M059J (cell line): ENCODE results near the gene MTUS2. TPM values are rescaled to one million over a fixed set of nuclear protein-coding genes. Genes with fewer than 3 reads are reported as not detected.

Experiments used
- DNase-seq: peaks from one replicate; pipeline ENCODE4 v3.0.0-alpha.2; 2012; ENCODE audit warnings: low read depth
- total RNA-seq: library from RNA; depleted of rRNA; stranded (reverse); fragments of >200 nt; shearing (Covaris generic); gene quantifications from 2 replicates; pipeline ENCODE4 v1.2.3, GENCODE V29; 2014; rRNA removed

The MTUS2 gene
- 0.02 and 0.59 TPM in 2 replicates for total RNA-seq

DNA sequence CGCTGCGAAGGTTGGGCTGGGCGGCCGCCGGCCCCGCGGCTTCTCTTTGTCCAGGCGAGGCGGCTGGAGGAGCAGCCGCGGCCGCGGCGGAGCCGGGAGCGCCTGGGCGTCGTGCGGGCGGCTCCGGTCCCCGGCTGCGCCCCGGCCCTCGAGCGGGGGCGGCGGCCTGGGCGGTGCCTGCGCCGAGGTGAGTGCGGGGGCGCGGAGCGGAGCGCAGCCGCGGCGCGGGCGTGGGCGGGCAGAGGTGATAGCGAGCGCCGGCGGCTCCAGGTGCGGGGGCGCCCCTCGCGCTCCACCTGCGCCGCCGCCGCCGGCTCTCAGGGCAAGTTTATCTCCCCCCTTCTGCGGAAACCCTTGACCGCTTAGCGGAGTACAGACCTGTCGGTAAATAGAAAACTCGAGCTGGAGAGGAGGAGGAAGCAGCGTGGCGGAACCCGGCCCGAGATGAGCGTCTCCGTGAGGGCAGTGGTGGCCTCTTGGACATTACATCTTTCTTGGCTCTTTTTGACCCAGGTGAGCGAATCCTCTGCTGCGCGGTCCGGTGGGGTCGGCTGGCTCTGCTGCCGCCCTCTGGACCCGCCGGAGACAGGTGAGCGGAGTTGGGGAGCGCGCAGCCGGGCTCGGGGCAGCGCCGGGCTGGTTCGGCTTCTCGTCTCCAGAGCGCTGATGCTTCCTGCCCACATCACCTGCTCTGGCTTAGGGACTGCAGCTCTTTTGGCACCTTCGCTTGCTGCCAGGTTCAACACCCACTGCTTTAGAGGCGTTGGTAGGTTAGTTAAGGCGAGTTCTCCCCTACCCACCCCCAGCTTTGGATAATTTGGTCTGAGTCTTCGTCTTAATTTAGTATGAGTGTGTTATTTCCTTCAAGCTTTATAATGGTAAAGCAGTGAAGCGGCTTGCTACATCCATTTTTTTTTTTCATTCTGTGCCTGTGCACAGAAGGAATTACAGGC, at the start of gene MTUS2:
MTUS2 (plus strand) TSS at position 241 of the 953 bp plus-strand sequence.
- DNase-seq = no peak

DNA sequence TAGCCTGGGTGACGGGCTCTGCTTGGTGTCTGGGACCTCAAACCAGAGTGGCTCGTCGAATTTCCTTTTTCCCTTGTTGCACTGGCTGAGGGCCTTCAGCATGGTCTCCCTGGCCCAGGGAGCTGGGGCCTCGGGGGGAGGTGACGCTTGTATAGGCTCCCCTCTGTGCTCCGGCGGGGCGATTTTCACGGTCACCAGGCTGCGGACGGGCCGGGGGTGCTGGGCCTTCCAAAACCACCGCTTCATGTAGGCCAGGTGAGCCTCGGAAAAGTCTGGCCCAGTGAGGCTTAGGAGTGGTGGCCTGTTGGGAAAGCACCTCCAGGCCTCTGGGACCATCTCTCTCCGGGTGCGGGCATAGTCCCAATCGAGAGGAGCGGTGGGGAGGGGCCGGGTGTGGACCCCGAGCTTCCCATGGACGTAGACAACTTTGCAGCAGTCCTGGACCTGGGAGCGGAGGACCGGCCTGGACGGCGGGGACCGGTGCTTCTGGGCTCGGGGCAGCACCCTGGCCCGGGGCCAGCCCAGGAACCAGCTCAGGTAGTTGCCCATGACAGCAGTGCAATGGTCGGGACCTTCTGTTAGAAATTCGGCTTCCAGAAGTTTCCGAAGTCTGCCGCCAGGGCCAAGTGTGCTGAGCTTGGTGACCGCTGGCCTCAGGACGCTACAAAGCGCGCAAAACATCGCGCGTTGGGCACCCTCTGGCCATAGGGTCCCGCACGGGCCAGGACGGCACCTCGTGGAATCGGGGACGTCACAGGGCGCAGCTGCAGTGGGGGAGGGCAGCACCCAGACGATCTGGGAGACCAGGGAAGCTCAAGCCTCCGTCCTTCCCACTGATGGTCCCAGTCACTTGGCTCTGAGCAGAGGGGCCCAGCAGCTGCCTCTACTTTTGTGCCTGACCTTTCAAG, 41.6 kb upstream of the MTUS2 start:
- DNase-seq = no peak

DNA sequence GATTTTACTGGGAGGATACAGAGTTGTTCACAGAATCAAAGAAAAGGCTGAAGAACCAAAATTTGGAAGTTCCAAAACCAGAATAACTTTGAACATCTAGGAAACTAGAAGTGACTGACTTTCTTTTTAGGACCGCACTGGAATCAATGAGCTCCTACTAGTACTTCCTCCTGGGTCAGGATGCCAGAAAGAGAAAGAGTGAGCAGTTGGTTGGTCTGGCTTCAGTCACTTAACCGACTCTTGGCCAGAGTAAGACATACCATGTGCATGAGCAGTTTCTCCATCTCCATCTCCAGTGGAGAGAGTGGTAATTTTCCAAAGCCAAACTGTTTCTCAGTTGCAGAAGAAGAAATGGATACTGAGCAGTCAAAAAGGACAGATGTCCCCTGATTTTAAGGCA, 27.1 kb upstream of the MTUS2 start:
- DNase-seq = peak; percentile 71

DNA sequence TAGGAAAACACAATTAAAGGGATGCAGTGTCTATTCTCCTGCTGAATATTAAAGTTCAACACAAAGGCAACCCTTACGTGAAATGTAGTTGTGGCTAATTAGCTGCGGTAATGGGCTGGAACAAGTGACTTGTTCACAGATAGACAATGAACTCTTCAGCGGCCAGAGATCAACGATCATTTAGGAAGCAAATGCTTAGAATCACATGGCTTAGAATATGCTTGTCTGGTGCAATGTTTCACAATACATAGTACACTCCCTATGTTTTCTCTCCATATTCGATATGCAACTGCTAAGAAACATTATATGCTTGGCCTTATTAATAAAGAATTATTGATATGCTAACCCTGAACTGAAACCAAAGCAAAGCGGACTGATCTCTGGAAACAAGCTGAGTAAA, 25.7 kb upstream of the MTUS2 start:
- no peak for DNase-seq

DNA sequence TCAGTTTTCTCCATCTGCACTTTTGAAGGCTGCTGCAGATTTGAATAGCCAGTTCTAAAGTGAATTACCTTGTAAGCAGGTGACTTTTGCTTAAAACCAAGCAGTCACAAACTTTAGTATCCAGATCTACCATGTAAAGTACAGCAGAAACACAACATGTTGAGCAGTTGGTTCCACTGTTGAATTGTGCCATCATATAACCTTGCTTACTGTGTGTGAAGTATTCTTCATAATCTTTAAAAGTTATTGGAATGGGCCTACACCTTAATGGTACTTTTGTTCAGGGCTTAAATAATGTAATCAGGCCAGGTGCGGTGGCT, 23.2 kb upstream of the MTUS2 start:
- no peak for DNase-seq

DNA sequence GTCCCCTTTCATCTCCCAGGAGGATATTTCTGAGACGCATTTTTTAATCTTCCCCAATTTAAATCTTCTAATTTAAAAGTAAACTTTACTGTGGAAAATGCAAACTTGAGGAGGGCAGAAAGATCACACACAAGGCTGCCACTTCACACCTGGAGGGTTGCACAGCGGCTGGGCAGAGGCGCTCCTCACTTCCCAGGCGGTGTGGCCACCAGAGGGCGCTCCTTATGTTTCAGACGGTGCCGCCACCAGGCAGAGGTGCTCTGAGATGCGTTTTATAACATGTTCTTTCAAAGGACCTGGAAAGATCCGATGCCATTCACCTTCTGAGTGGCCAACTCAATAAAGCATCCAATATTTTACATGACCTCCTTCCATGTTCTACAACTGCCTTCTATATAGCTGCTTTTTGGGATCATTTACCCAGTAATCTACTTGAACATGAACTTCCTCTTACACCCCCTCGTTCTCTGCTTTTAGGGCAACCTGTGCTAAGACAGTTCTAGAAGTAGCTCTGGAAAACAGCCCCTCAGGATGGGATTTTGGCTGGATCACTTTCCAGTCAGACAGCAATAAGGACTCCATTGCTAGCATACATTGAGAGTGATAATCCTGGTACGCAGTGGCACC, 14.8 kb upstream of the MTUS2 start:
- no peak for DNase-seq

DNA sequence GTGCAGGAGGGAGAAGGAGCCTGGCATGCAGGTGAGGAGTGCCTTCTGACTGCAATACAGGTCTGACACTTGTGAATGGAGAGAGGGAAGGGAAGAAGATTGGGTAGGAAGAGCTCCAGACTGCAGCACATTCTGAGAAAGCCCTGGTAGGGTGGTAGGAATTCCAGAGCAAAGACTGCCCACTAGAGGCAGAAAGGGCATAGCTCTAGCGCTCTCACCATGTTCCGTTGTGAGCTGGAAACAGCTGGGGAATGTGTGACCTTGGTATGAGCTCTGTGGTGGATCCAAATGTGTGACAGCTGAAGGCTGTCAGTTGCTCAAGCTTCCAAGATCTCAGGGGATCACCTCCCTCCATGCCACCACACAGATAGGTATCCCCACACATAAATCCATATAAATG, 2.9 kb upstream of the MTUS2 start:
- DNase-seq = no peak

DNA sequence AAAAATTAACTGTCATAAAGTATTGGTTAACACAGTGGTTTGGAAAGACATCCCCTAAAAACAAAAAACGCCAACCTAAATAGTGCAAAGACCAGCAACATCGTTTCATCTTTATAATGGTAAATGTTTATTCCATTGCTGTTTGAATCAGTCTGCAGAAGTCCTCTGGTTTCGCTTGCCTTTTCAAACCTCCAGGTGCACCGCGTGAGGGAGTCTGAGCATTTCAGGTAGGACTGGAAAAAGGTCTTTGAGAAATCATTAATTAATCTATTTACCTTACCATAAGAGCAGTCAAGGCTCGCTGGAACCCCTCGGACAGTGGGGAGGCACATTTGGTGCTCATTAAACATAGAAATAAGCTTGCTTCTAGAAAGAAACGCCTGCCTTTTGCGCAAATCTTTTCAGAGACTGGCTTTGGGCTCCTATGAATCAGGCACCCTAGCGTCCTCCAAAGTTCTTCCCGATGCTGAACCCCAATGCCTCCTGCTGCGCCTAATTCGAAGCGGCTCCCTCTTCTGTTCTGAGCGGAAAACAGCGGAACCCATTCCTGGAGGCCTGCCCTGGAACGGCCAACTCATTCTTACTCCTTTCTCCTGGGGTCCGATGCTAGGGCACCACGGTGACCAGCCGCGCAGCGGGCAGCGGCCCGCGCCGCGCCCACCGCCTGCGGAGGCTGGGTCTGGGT, 951 bp upstream of the MTUS2 start:
- DNase-seq = no peak

DNA sequence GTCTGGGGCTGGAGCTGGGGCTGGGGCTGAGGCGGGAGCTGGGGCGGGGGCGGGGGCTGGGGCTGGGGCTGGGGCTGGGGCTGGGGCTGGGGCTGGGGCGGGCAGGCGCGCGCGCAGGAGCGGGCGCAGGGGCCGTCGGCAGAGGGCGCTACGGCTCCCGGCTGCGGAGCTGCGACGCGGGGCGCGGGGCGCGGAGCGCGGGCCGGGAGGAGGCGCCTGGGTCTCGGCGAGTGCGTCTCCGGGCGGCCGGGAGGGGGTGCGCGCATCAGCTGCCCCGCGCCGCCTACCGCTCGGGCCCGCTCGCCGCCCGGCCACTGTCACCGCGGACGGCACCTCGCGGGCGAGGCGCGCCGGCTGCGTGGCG, 422 bp upstream of the MTUS2 start:
- no peak for DNase-seq

DNA sequence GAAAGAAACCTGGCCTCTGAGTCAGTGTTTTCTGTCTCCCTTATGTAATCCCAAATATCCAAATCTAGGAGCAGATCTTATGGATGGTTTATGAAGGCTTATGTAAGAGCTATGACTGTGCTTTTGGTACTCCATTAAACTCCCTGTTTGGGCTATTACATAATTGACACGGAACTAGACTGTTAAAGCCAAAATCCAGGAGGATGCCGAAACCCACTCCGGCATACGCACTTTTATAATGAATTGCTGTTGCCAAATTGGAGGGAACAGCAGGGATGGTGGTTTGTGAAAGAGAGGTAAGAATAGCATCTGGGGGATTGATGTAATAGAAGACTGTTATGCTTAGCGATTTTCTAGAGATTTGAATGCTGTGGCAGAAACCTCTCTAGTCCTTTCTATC, 2.0 kb downstream of the MTUS2 start:
- DNase-seq = no peak

DNA sequence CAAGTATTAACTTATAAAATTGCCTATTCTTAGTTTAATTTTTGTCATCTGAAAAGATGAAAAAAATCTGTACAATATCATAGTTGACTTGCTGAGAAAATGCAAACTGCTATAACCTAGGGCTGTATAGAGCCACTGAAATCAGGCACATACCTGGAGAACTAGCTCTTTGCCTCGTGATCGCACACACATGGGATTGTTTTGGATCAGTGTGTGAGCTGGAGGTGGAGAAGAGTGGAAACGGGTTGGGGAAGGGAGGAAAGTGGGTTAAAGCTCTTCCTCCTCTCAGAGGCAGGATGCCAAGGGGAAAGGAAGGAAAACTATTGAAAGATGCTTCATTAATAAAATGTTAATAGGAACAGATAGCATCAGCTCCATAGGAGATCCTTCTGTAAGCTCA, 2.7 kb downstream of the MTUS2 start:
- DNase-seq = no peak

DNA sequence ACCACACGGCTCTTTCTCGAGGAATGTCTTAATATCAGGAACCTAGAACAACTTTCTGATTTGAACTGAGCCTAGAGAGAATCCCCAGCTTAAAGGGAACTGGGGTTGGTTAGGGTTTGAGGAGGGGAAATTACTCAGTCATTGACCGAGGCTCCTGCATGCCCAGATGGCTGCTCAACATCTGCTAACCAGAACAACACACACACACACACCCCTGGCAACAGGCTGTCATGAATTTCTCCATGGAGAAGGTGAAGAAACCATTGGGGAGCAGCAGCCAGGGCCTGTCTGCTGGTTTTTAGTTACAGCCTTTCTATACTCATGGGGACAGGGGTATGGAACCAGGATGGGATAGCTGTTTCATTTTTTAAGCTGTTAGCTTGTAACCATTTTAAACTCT, 5.2 kb downstream of the MTUS2 start:
- no peak for DNase-seq

DNA sequence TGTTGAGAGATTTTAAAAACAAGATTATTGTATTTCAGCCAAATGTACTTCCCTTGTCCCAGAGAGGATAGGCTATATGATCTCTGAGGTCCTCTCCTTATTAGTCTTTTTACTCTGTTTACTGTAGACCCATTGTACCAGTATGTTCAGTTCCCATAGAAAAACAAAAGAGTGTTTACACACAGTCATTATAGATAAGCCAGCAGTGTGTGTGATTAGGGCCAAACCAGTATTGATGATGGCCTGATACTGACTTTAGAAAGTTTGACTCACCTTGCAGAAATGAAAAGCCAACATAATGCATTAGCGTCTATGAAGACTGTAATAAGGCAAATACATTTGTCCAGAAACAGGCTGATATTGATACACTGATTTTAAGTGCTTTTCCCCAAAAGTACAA, 6.2 kb downstream of the MTUS2 start:
- no peak for DNase-seq

DNA sequence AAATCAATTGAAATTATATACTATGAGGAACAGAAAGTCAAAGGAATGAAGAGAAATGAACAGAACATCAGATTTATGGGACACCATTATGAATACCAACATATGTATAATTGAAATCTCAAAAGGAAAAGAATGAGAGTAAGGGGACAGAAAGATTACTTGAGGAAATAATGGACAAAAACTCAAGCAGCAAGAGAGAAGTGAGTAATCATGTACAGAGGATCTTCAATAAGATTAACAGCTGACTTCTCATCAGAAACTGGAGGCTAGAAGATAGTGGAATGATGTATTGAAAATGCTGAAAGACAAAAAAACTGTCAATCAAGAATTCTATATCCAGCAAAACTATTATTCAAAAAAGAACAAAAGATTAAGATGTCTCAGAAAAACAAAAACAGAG, 10.4 kb downstream of the MTUS2 start:
- no peak for DNase-seq

DNA sequence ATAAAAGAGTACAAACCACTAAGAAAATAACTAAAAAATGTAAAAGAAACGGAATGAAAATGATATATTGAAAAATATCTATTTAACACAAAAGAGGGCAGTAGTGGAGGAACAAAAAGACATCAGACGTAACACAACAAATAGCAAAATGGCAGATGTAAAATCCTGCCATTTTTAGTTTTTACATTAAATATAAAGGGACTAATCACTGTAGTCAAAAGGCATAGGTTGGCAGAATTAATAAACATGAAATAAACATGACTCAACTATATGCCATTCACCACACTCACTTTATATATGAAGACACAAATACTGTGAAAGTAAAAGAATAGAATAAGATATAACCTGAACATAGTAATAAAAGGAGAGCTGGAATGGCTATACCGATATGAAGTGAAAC, 11.0 kb downstream of the MTUS2 start:
- DNase-seq = no peak

DNA sequence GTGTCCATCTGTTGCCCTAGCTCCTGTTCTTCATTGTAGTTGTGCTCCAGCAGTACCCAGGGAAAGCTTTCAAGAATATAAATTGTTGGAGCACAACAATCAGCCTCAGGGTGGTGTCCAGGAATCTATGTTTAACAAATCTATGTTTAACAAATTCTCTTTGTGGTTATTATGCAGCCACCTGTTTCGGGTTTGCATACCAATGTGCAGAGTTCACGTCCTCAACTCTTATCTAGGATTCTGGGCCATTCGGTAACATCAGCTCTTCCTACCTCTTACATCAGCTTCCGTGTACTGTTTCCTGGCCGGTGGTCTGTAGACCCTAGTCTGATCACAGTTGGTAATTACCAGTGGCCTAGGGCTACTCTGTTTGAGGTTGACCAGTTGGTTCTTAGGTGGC, 17.0 kb downstream of the MTUS2 start:
- no peak for DNase-seq

DNA sequence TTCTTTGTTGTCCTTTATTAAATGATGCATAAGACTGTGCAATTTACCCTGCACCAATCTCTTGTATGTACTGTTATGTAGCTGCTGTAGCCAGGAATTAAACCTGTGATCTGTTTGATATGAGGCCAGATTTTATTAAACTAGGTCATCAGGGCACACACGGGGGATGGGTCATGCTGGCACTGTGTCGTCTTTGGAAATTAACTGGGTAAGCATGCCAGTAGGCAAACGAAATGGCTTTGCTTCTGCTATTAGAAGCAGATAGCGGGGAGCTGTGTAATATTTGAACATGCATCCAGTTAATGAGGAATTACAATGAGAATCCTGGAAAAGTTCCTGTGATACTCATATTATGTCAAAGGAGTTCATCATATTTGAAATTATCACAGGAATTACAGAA, 23.5 kb downstream of the MTUS2 start:
- no peak for DNase-seq

DNA sequence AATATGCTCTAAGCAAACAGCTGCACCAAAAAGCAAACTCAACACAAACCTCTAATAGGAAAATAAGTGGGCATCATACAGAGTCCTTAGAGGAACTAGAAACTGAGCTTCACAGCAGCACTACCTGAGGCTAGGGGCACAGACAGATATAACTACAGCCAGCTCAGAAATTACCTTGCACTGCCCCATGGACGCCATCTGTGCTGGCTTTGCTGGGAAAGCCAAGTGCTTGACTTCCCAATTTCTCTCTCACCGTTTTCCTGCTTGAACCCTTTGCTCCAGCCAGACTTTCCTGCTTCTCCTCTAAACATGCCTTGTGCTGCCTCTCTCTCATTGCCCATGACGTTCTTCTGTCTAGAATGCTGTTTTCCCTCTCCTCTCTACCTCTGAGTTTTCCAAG, 29.3 kb downstream of the MTUS2 start:
- DNase-seq = no peak

DNA sequence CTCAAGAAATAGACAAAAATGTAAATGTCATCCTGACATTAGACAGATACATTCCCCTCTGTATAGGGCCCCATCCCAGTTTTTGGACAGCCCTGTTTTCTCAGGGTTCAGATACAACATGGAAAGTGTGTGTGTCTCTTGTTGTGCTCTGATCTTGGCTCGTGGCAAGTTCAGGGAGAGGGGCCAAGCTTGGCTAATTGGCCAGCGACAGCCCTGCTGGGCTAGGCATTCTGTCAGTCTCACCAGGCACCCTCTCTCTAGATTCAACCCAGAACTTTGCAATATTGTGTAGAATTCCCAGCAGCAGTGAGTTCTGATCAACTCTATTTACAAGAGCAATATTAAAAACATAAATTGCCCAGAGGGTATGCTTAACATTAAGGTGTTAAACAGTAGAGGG, 30.1 kb downstream of the MTUS2 start:
- DNase-seq = no peak

DNA sequence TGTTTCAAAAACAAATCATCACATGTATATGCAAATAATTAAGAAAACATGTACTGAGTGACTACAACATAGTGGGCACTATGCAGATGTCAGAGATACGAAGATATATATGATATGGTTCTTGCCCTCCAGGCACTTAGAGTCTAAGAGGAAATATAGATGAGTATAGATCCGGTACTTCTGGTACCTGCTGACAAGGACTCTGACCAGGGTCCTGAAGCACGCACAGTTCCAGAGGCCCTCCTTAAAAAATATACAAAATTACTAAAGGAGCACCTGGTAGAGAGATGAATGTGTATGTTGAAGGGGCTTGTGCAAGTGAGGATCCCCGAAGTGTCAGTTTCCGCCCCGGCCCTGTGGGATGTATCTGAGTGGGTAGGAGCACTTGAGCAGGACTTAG, 31.3 kb downstream of the MTUS2 start:
- no peak for DNase-seq

DNA sequence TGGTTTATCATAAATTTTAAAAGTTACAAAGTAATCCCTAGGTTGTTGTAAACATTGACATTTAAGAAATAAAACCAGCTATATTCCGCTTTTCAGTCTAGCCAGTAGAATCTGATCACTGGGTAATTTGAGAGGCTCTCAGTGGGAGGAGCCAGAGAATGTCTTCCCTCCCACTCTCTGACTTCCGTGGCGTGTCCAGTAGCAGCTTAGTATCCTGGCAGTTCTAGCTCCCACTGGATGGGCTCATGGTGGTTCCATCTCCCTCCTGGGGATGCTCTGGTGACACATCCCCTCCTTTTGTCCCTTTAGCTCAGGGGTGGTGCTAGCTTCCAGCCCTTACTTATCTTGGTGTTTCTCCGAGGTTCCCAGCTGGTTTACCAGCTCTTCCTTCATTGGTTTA, 34.5 kb downstream of the MTUS2 start:
- DNase-seq = peak; percentile 2

DNA sequence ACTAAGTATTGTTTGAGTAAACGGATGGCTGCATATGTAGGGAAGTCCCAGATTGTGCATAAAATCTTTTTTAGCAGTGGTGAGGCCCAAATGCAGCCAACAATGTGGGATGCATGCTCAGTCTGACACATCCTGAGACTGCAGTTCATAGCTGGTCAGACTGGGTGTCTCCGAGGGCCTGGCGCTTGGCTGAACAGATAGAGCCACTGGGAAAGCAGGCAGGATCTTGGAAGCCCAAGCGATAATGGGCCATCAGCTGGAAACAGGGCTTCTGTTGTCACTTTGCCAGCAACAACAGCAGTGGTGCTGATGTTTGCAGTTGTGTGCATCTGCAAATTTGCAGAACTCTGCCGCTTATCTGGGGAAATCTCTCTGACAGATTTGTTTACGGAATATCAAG, 36.1 kb downstream of the MTUS2 start:
- no peak for DNase-seq
